ENCODE measurements around the gene GUCY1A1. TPM values are rescaled to one million over a fixed set of nuclear protein-coding genes. Genes with fewer than 3 reads are reported as not detected.

The GUCY1A1 gene
- total RNA-seq, 1 experiment from 2014 or later: not detected

DNA sequence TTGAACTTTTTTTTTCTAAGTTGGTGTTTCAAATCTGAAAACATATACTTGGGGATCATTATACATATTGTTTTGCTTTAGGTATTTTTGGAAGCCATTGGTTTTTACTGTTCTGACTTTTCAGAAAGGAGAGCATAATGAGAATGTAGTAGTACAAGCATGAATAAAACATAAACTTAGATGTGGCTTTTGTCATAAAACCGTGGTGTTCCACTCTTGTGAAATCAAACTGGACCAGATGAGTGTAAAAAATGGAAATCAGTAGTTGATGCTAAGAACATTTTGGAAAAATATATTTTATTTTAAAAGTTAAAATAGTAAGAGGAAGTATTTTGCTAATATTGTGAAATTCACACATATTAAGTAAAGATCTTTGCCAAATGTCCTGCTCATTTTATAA, 29.6 kb downstream of the GUCY1A1 start:
- POLR2A ChIA-PET: no interaction called here
- BruUV-seq (replicated peaks): no TSS peak
- H3K27ac ChIP-seq (ENCODE audit: low read depth, low read length): no peak overlapping the region

More for the DNA sequence above, 29.6 kb downstream of the GUCY1A1 start:
- H3K27me3 ChIP-seq (ENCODE audit: insufficient read depth, low read length): no peaks in the 10 kb centered on the region
- H4K20me1 ChIP-seq (ENCODE audit: insufficient read depth): no peaks in the 10 kb centered on the region
- H3K4me2 ChIP-seq (ENCODE audit: low read length): no peak overlapping the region
- no peak overlapping the region for H2AFZ ChIP-seq (ENCODE audit: low read depth, low read length, poor library complexity, severe bottlenecking)
- H3K9me3 ChIP-seq (ENCODE audit: control insufficient read depth in 1 of 2, insufficient read depth in 1 of 2, low read depth in 1 of 2, low read length in 2 of 2): no peaks in the 10 kb centered on the region
- H3K36me3 ChIP-seq (ENCODE audit: control insufficient read depth in 1 of 2, insufficient read depth in 2 of 2, low read length in 2 of 2): no peaks in the 10 kb centered on the region
- H3K4me1 ChIP-seq (ENCODE audit: control insufficient read depth in 1 of 2, insufficient read depth in 2 of 2, low read length in 2 of 2): no peaks in the 10 kb centered on the region
- TF ChIP-seq EZH2phosphoT487 (IDR thresholded peaks at IDR 0.05; ENCODE audit: borderline replicate concordance): no peak
- no peak for TF ChIP-seq YY1 (IDR thresholded peaks at IDR 0.05; ENCODE audit: extremely low read depth, insufficient replicate concordance, low read depth, low read length)
- TF ChIP-seq, protein P1, sequence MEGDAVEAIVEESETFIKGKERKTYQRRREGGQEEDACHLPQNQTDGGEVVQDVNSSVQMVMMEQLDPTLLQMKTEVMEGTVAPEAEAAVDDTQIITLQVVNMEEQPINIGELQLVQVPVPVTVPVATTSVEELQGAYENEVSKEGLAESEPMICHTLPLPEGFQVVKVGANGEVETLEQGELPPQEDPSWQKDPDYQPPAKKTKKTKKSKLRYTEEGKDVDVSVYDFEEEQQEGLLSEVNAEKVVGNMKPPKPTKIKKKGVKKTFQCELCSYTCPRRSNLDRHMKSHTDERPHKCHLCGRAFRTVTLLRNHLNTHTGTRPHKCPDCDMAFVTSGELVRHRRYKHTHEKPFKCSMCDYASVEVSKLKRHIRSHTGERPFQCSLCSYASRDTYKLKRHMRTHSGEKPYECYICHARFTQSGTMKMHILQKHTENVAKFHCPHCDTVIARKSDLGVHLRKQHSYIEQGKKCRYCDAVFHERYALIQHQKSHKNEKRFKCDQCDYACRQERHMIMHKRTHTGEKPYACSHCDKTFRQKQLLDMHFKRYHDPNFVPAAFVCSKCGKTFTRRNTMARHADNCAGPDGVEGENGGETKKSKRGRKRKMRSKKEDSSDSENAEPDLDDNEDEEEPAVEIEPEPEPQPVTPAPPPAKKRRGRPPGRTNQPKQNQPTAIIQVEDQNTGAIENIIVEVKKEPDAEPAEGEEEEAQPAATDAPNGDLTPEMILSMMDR (IDR thresholded peaks at IDR 0.05 in 2 of 3, conservative IDR thresholded peaks at IDR 0.05 in 1 of 3; ENCODE audit: borderline replicate concordance in 1 of 3, insufficient read depth in 1 of 3, low read depth in 2 of 3, low read length in 2 of 3): no peak
- no peak for TF ChIP-seq TCF7L2 (IDR thresholded peaks at IDR 0.05; ENCODE audit: borderline replicate concordance, extremely low read depth, insufficient read depth, insufficient read length)
- no peak for TF ChIP-seq SP1 (IDR thresholded peaks at IDR 0.05; ENCODE audit: low read depth)
- no peak for TF ChIP-seq POLR2AphosphoS5 (IDR thresholded peaks at IDR 0.05; ENCODE audit: low read depth, low read length)
- no peak for TF ChIP-seq POLR2A (IDR thresholded peaks at IDR 0.05; ENCODE audit: borderline replicate concordance, extremely low read depth, insufficient read depth, insufficient read length)
- TF ChIP-seq SRF (IDR thresholded peaks at IDR 0.05; ENCODE audit: low read depth): no peak
- no peak for TF ChIP-seq FOSL1 (IDR thresholded peaks at IDR 0.05; ENCODE audit: low read depth)
- no peak for TF ChIP-seq RAD21 (IDR thresholded peaks at IDR 0.05; ENCODE audit: low read depth)
- TF ChIP-seq ZFX (IDR thresholded peaks at IDR 0.05): no peak
- no peak for TF ChIP-seq EZH2 (IDR thresholded peaks at IDR 0.05)
- no peak for TF ChIP-seq JUND (IDR thresholded peaks at IDR 0.05)
- TF ChIP-seq ELF1 (IDR thresholded peaks at IDR 0.05; ENCODE audit: borderline replicate concordance, low read depth): no peak
- no peak for TF ChIP-seq ZNF274 (IDR thresholded peaks at IDR 0.05; ENCODE audit: low read depth, low read length)
- TF ChIP-seq REST (IDR thresholded peaks at IDR 0.05; ENCODE audit: low read depth): no peak
- TF ChIP-seq CBX3 (IDR thresholded peaks at IDR 0.05; ENCODE audit: low read depth): no peak
- no peak for TF ChIP-seq SIN3A (IDR thresholded peaks at IDR 0.05; ENCODE audit: low read depth)
- DNase-seq (ENCODE audit: low read depth, low spot score) (no peak), ATAC-seq (no peak)
- H3K4me3 ChIP-seq (replicated peaks in 1 of 2; ENCODE audit: low read depth in 1 of 2, low read length in 2 of 2): no peak overlapping the region
- ChIA-PET CTCF (no interaction called here), RAD21 (ENCODE audit: low non-redundant PET in 1 of 2, low total read pairs in 2 of 2, uncharacterized antibody in 2 of 2, unreplicated experiment in 2 of 2) (no interaction called here)
- intact Hi-C loops (cut with micrococcal nuclease): no loop called here
- no peak overlapping the region for H3K9ac ChIP-seq (ENCODE audit: low read length)
- H3K79me2 ChIP-seq (ENCODE audit: insufficient read depth, low read length): no peaks in the 10 kb centered on the region
- no peaks in the 10 kb centered on the region for H3K9me2 ChIP-seq (ENCODE audit: insufficient read depth)

All from HCT116 (cell line).